ENCODE data around the gene TAS1R2.

Gene TAS1R2

DNA sequence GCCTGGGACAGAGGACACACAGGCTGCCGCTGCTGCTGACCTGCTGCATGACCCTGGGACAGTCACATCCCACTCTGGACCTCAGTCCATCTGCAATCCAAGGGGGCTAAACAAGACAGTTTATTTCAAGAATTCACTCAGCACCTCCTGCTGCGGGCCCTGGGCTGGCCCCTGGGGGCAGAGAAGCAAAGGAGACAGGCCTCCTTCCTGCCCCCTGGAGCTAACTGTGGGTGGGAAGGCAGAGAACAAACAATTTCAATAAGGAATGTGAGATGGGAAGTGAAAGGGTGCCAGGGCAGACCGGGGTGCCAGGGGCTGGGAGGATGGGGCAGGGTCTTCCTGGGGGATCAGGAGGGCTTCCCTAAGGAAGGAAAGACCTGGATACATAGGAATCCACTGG, 60.0 kb downstream of the TAS1R2 start:
- DNase-seq (ENCODE audit: low read depth), result no peak

DNA sequence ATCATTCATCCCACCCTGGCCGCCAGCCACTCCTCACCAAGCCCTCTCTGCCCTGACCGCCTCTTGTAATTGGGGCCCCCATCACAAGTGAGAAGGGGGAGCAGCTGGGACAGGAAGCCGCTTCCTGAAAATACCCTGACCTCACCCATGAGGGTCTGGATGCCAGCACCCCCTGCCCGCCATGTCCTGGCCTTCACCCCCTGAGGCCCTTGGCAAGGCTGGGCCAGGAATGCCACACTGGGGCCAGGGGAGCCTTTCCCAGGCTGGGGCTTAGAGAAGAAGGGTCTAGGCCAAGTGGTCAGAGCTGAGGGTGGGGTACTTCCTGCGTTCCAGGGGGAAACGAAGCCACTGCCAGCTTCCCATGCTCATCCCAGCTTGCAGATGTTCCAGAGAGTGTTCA, 60.5 kb downstream of the TAS1R2 start:
- no peak for DNase-seq (ENCODE audit: low read depth)

DNA sequence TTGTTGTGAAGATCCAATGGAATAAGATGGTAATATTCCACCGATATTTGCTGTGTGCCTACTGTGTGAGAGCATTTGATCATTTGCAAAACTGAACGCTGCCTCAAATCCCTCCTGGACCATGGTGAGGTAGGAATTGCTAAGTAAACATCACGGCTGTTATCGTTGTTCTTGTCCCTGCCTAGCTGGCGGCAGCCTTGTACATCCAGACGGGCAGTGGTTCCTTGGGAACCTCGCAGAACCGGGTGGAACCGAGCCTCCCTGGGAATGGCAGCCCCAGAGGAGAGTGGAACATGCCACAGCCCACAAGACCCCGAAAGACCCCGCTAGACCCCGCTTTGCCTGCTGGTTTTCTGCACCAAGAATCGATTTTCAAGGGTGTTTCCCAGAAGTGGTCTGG, 60.9 kb downstream of the TAS1R2 start:
- DNase-seq (ENCODE audit: low read depth), result no peak

GRCh38 chr1:18796950-18797349, 62.5 kb downstream of the TAS1R2 start:
- no peak for DNase-seq (ENCODE audit: low read depth)

DNA sequence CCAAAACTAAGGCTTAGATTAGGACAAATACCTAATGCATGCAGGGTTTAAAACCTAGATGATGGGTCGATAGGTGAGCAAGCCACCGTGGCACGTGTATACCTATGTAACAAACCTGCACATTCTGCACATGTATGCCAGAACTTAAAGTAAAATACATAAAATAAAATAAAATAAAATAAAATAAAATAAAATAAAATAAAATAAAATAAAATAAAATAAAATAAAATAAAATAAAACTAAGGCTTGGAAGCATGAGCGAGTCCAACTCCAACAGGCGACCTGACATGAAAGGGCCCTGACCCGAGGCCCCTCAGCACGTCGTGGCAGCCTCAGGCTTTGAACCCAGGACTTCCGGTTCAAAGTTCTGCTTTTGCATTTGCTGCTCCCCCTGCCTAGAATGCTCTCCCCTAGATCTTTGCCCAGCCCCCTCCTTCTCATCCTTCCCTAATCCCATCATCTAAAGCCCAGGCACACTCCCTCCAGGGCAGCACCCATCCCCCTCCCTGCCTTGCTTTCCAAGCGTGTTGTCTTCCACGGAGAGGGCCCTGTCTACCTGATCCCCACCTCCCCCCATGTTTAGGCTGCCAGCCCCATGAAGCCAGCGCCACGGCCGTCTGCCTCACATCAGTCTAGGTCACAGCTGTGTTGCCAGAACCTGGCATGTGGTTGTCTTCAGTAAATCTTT, 64.3 kb downstream of the TAS1R2 start:
- DNase-seq (ENCODE audit: low read depth), result no peak

- no peak for DNase-seq (ENCODE audit: low read depth)
Measured at GRCh38 chr1:18794561-18794960, 64.9 kb downstream of the TAS1R2 start.

DNA sequence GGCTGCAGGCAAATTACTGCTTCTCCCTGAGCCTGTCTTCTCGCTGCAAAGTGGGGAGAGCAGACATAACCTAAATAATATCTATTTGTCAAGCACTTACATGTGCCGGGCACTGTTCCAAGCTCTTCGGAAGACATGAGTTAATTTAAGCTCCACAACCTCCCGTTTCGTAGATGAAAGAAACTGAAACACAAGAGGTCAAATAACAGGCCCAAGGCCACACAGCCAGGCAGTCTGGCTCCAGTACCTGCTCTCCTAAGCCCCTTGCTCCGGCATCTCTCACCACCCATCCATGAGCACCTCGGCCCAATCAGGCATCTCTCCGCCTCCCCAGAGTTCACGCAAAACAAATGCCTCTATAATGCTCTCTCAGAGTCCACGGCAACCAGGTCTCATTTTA, 65.4 kb downstream of the TAS1R2 start:
- DNase-seq (ENCODE audit: low read depth), result no peak

GRCh38 chr1:18793164-18793563, 66.3 kb downstream of the TAS1R2 start:
- DNase-seq (ENCODE audit: low read depth), result no peak

GRCh38 chr1:18792747-18793146, 66.7 kb downstream of the TAS1R2 start:
- DNase-seq (ENCODE audit: low read depth), result no peak
